Upper lobe of left lung (tissue), 4 donors: ENCODE results near the gene IRF1.

Experiments
- POLR2A ChIP-seq, 4 donors: fragments of 450-650 bp; IDR thresholded peaks; one replicate each; pipeline ENCODE4 v1.5.1; 2016 to 2017; ENCODE audit warnings: antibody characterized with exemption in 4 of 4, mild to moderate bottlenecking in 2 of 4
- POLR2AphosphoS5 ChIP-seq, 2 donors: sonication (generic); formaldehyde crosslinking; IDR thresholded peaks; one replicate each; pipeline ENCODE4 v1.5.1; 2017; ENCODE audit warnings: antibody characterized with exemption in 2 of 2

DNA sequence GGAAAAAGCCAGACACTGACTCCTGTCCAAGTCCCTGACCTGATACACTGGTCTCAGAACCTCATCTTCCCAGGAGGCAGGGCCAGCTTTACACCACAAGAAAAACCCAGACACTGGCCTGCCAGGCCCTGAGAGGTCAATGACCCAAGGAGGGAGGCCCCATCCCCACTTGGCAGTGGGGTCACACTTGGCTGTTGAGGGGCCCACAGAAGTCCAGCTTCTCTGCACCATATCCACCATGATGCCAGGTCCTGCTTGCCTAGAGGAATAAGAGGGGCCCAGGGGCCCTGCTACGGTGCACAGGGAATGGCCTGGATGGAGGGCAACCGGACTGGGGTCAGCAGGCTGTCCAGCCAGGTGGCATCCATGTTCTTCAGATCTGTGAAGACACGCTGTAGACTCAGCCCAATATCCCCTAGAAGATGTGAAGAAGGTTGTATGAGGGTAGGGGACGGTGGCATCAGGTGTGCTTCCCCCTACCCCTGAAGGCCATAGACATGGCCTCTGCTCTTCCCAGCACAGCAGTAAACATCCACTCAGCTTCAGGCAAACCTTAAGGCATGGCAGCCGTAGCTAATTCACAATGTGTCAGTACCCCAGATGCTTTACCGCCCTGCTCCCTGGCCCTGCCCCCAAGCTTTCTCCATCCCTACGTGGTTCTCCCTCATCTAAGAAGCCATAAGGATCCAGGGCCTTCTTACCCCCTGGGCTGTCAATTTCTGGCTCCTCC lies 6.7 kb downstream of the IRF1 start:
- TF ChIP-seq POLR2A (IDR thresholded peaks at IDR 0.05) (no peak), POLR2AphosphoS5 (IDR thresholded peaks at IDR 0.05) (no peak)
